SU-DHL-6 (cell line): ENCODE data around the gene FCMR.

Source experiments
- EZH2phosphoT487 ChIP-seq: fragments of 200-600 bp; sonication (generic), shearing (Covaris generic); conservative IDR thresholded peaks from 2 replicates; pipeline ENCODE4 v1.6.1; 2018; ENCODE audit warnings: mild to moderate bottlenecking, antibody characterized with exemption, low read length, moderate library complexity, mixed read lengths
- TF ChIP-seq, protein P1 (sequence below): fragments of 200-600 bp; sonication (generic); IDR thresholded peaks from one replicate; pipeline ENCODE4 v1.5.1; 2017; ENCODE audit warnings: antibody characterized with exemption, mild to moderate bottlenecking, low read length, moderate library complexity; ENCODE audit not compliant: insufficient read depth, poor library complexity, severe bottlenecking

DNA sequence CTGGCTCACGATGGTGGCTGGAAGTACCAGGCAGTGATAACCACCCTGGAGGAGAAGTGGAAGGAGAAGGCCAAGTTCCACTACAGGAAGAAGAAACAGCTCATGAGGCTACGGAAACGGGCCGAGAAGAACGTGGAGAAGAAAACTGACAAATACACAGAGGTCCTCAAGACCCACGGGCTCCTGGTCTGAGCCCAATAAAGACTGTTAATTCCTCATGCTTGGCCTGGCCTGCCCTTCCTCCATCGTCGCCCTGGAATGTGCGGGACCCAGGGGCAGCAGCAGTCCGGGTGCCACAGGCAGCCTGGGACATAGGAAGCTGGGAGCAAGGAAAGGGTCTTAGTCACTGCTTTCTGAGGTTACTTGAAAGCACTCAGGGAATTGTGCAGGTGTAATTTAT, 13.7 kb downstream of the FCMR start:
- TF ChIP-seq, protein P1, sequence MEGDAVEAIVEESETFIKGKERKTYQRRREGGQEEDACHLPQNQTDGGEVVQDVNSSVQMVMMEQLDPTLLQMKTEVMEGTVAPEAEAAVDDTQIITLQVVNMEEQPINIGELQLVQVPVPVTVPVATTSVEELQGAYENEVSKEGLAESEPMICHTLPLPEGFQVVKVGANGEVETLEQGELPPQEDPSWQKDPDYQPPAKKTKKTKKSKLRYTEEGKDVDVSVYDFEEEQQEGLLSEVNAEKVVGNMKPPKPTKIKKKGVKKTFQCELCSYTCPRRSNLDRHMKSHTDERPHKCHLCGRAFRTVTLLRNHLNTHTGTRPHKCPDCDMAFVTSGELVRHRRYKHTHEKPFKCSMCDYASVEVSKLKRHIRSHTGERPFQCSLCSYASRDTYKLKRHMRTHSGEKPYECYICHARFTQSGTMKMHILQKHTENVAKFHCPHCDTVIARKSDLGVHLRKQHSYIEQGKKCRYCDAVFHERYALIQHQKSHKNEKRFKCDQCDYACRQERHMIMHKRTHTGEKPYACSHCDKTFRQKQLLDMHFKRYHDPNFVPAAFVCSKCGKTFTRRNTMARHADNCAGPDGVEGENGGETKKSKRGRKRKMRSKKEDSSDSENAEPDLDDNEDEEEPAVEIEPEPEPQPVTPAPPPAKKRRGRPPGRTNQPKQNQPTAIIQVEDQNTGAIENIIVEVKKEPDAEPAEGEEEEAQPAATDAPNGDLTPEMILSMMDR: no peak
- TF ChIP-seq EZH2phosphoT487: no peak
